Coronary artery (tissue), 2 donors: ENCODE data around the gene NEU1.
A peak's percentile ranks its signal among the peaks of the same experiment; 100 is the strongest.
"Not testable (repeated sequence)": the region's sequence is repeated elsewhere in the genome, so short reads cannot be mapped to it uniquely, and the experiment has no call there.

Experiments
- DNase-seq: peaks from one replicate; pipeline ENCODE4 v3.0.0-alpha.2; 2017; ENCODE audit warnings: low spot score
- H3K27ac ChIP-seq, 2 donors: fragments of 200-600 bp; sonication (generic); one replicate each; pipeline ENCODE4 v1.5.1; 2016 to 2019
- H3K4me3 ChIP-seq: fragments of 200-600 bp; sonication (generic); 2 replicates; pipeline ENCODE4 v1.5.1; 2016; ENCODE audit warnings: mild to moderate bottlenecking, moderate library complexity
- CTCF ChIP-seq: fragments of 200-600 bp; sonication (generic); IDR thresholded peaks from one replicate; pipeline ENCODE4 v1.5.1; 2019; ENCODE audit warnings: antibody characterized with exemption

The NEU1 gene

DNA sequence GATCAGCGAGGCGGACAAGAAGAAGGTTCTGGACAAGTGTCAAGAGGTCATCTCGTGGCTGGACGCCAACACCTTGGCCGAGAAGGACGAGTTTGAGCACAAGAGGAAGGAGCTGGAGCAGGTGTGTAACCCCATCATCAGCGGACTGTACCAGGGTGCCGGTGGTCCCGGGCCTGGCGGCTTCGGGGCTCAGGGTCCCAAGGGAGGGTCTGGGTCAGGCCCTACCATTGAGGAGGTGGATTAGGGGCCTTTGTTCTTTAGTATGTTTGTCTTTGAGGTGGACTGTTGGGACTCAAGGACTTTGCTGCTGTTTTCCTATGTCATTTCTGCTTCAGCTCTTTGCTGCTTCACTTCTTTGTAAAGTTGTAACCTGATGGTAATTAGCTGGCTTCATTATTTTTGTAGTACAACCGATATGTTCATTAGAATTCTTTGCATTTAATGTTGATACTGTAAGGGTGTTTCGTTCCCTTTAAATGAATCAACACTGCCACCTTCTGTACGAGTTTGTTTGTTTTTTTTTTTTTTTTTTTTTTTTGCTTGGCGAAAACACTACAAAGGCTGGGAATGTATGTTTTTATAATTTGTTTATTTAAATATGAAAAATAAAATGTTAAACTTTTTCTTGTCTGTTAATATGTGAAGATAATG is 32.9 kb downstream of the NEU1 start:
- Histone ChIP-seq H3K27ac (peak overlapping the region; percentile 71 to 91), H3K4me3 (peak overlapping the region; percentile 86)
- no peak for DNase-seq
- no peak for TF ChIP-seq CTCF

DNA sequence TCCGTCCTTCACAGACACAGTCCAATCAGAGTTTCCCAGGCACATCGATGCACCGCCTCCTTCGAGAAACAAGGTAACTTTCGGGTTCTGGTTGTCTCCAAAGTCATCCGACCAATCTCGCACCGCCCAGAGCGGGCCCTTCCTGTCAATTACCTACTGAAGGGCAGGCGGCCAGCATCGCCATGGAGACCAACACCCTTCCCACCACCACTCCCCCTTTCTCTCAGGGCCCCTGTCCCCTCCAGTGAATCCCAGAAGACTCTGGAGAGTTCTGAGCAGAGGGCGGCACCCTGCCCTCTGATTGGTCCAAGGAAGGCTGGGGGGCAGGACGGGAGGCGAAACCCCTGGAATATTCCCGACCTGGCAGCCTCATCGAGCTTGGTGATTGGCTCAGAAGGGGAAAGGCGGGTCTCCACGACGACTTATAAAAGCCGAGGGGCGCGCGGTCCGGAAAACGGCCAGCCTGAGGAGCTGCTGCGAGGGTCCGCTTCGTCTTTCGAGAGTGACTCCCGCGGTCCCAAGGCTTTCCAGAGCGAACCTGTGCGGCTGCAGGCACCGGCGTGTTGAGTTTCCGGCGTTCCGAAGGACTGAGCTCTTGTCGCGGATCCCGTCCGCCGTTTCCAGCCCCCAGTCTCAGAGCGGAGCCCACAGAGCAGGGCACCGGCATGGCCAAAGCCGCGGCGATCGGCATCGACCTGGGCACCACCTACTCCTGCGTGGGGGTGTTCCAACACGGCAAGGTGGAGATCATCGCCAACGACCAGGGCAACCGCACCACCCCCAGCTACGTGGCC is 35.1 kb downstream of the NEU1 start, which contains the start of gene HSPA1B:
Gene HSPA1B, plus strand, starts transcription at position 453 of the 794 bp plus-strand sequence. Its CDS starts 213 bp downstream, at position 666.
- TF ChIP-seq CTCF, result no peak
- Histone ChIP-seq H3K4me3 (peak within 1 kb of the TSS; percentile 91), H3K27ac (peak within 1 kb of the TSS; percentile 92 to 96)
- peak; percentile 100 for DNase-seq

- H3K27ac ChIP-seq, result peak overlapping the region; percentile 92 to 96
- no peak for TF ChIP-seq CTCF
- H3K4me3 ChIP-seq, result peak overlapping the region; percentile 91
- DNase-seq, result peak; percentile 92
Measured at GRCh38 chr6:31826793-31827285, 35.8 kb downstream of the NEU1 start.

- TF ChIP-seq CTCF, result no peak
- H3K27ac ChIP-seq, result peak overlapping the region; percentile 92 to 96
- no peak for DNase-seq
Measured at GRCh38 chr6:31825553-31825952, 37.1 kb downstream of the NEU1 start.

DNA sequence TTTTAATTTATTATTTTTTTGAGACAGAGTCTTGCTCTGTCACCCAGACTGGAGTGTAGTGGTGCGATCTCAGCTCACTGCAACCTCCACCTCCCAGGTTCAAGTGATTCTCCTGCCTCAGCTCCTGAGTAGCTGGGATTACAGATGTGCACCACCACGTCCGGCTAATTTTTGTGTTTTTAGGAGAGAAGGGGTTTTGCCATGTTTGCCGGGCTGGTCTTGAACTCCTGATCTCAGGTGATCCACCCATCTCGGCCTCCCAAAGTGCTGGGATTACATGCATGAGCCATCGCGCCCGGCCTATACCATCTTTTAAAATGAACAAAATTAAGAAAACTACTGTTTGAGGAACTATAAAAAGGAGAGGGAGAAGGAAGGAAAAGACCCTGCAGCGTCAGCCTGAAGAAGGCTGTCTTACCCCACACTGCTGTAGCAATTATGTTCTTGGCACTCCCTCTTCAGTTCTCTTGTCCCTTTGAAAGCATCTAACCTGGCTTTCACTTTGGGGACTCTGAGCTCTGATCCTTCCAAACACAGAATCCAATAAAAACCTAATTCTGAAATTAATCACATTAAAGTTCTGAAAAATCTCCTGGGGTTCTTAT is 38.9 kb downstream of the NEU1 start:
- not testable (repeated sequence) for H3K4me3 ChIP-seq, DNase-seq
- peak overlapping the region; percentile 71 to 93 for H3K27ac ChIP-seq

More at GRCh38 chr6:31825553-31825952, 37.1 kb downstream of the NEU1 start:
- no peak overlapping the region for H3K4me3 ChIP-seq

DNA sequence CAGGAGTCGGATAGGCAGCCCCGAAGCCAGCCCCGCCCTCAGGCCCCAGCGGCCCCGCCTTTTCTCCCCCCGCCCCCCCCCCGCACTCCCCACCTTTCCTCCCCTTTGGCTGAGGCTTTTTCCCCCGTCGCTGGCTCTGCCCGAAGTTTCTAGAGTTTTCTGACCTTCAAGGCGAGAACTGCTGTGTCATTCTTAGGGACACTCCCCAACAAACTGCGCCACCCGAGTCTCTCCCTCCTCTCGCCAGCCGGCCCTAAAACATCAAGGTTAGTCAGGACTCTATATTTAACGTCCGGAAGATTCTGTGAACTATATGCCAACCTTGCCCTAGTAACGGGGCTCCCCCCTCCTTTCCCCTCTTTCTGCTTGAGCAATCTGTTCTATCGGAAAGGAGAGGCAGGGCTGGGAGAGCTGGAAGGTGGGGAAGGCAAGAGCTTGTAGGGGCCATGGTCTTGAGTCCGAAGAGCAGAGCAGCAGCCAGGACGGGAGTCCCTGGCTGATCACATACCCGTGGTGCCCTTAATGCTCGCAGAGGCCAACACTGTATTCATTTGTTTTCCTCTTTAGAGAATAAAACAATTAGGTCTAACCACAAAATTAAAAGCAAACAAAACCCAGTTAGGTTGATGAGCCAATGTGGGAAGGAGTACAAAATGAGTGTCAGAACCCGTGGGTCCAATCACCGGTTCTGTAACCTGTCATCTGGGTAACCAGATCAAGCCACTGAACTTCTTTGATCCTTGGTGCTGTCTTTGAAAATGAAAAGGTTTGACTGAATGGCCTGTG is 40.4 kb downstream of the NEU1 start:
- peak overlapping the region; percentile 93 to 97 for H3K27ac ChIP-seq
- no peak for TF ChIP-seq CTCF
- DNase-seq, result peak; percentile 97
- H3K4me3 ChIP-seq, result peak overlapping the region; percentile 74
